HepG2 (cell line): ENCODE results near the gene TIMM8B. TPM values are rescaled to one million over a fixed set of nuclear protein-coding genes. Genes with fewer than 3 reads are reported as not detected.

ENCODE experiments used
- DDIT3 ChIP-seq: sonication (generic); formaldehyde crosslinking; IDR thresholded peaks from 2 replicates; pipeline ENCODE4 v1.4.0; 2020; ENCODE audit warnings: mild to moderate bottlenecking, missing genetic modification reagents
- ERF ChIP-seq: IDR thresholded peaks from 2 replicates; pipeline ENCODE4 v1.6.1; 2018; ENCODE audit warnings: missing biosample characterization, missing genetic modification reagents
- MED1 ChIP-seq: sonication (generic); formaldehyde crosslinking; IDR thresholded peaks from 2 replicates; pipeline ENCODE4 v1.4.0; 2020; ENCODE audit warnings: missing genetic modification reagents
- NFKBIZ ChIP-seq: IDR thresholded peaks from 2 replicates; pipeline ENCODE4 v1.6.1; 2018; ENCODE audit warnings: missing genetic modification reagents, missing compliant biosample characterization
- PHF20 ChIP-seq: sonication (generic); formaldehyde crosslinking; IDR thresholded peaks from 2 replicates; pipeline ENCODE4 v1.5.0; 2020; ENCODE audit warnings: mild to moderate bottlenecking, missing genetic modification reagents
- PHF21A ChIP-seq: sonication (generic); formaldehyde crosslinking; IDR thresholded peaks from 2 replicates; pipeline ENCODE4 v1.5.0; 2020; ENCODE audit warnings: mild to moderate bottlenecking, missing genetic modification reagents
- POLR2AphosphoS2 ChIP-seq: IDR thresholded peaks from 2 replicates; pipeline ENCODE4 v1.6.1; 2011; ENCODE audit warnings: low read depth, low read length, improper control_type of control experiment
- REPIN1 ChIP-seq: sonication (generic); formaldehyde crosslinking; IDR thresholded peaks from 2 replicates; pipeline ENCODE4 v1.8.0; 2022; ENCODE audit warnings: missing genetic modification reagents, low read depth, mild to moderate bottlenecking, borderline replicate concordance
- SIX4 ChIP-seq: sonication (generic); formaldehyde crosslinking; IDR thresholded peaks from 2 replicates; pipeline ENCODE4 v1.4.0; 2020; ENCODE audit warnings: missing genetic modification reagents
- SOX13 ChIP-seq, 3 experiments: fragments of 450-650 bp in 1 of 3; sonication (generic) in 1 of 3; formaldehyde crosslinking in 1 of 3; IDR thresholded peaks in 2 of 3; conservative IDR thresholded peaks in 1 of 3; 2 replicates each; pipeline versions ENCODE4 v1.5.0 to v1.6.1; 2016 to 2020; ENCODE audit warnings: antibody characterized with exemption in 1 of 3, mild to moderate bottlenecking in 1 of 3, missing compliant biosample characterization in 1 of 3, missing genetic modification reagents in 1 of 3, moderate library complexity in 1 of 3
- SOX5 ChIP-seq: IDR thresholded peaks from 2 replicates; pipeline ENCODE4 v1.6.1; 2016; ENCODE audit warnings: borderline replicate concordance
- TAF1 ChIP-seq: sonication (generic); formaldehyde crosslinking; IDR thresholded peaks from 2 replicates; pipeline ENCODE4 v1.4.0; 2020; ENCODE audit warnings: missing genetic modification reagents
- TARDBP ChIP-seq: sonication (generic); formaldehyde crosslinking; IDR thresholded peaks from 2 replicates; pipeline ENCODE4 v1.8.0; 2022; ENCODE audit warnings: mild to moderate bottlenecking, missing genetic modification reagents
- ZNF280D ChIP-seq: sonication (generic); formaldehyde crosslinking; IDR thresholded peaks from 2 replicates; pipeline ENCODE4 v1.5.1; 2020; ENCODE audit warnings: mild to moderate bottlenecking, missing genetic modification reagents
- polyA plus RNA-seq, 8 experiments: library from polyadenylated mRNA; depleted of rRNA in 3 of 8; stranded (reverse) in 7 of 8; unstranded in 1 of 8; fragments of >200 nt; fragmentation: Illumina TruSeq in 4 of 8; extraction: Trizol in 4 of 8; gene quantifications; 2 replicates each; pipeline versions ENCODE4 v1.2.1 to v1.2.3, GENCODE V29; 2011 to 2016; ENCODE audit warnings: low read depth in 4 of 8, missing spikeins in 1 of 8, mixed read lengths in 1 of 8; ENCODE audit not compliant: insufficient read depth in 1 of 8
- total RNA-seq, 5 experiments: library from RNA; depleted of rRNA; stranded (reverse); fragments of >200 nt; fragmentation: Illumina TruSeq; extraction: Trizol; gene quantifications; 2 replicates each; pipeline ENCODE4 v1.2.3, GENCODE V29; 2016; ENCODE audit warnings: low read depth in 1 of 5
- TF ChIP-seq, protein P1 (sequence below): IDR thresholded peaks from 2 replicates; pipeline ENCODE4 v1.6.1; 2018; ENCODE audit warnings: missing genetic modification reagents
- TF ChIP-seq, protein P2 (sequence below): sonication (generic); formaldehyde crosslinking; IDR thresholded peaks from 2 replicates; pipeline ENCODE4 v1.5.1; 2020; ENCODE audit warnings: missing genetic modification reagents, mild to moderate bottlenecking, borderline replicate concordance
- TF ChIP-seq, protein P3 (sequence below): sonication (generic); formaldehyde crosslinking; IDR thresholded peaks from 2 replicates; pipeline ENCODE4 v1.4.0; 2020; ENCODE audit warnings: mild to moderate bottlenecking, missing genetic modification reagents

Gene TIMM8B
- total and polyA plus RNA-seq, 2 of the 13 experiments (the other 11 are each of a cell fraction or from before 2014, with no cell fraction given): 84.5 to 98.3 TPM

DNA sequence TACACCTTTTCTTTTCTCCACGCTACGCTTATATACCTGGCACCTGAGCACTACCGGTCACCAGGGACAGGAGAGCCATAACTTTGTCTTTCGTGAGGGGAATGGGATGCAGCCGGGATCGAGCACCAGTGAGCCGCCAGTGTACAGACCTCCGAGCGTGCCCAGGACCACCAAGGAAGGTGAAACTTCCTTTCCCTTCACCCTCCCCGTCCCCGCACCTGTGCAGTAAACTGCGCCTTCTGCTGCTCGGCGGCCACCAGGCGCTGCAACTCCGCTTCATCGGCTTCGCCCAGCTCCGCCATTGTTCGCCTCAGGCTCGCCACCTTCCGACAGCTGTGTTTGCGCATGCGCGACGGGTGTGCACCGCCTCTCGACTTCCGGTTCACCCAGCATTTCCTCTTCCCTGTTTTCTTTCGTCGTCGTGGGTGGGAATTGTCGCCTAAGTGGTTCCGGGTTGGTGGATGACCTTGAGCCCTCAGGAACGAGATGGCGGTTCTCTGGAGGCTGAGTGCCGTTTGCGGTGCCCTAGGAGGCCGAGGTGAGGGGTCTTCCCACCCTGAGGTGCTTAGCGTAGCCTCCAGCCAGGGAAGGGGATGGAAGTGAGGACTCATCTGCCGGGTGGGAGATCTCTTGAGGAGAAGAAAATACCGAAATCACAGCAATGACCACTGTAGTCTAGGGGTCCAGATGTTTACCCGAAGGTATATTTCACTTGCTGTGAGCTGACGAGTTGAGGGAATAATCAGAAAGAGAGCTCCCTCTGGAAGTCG lies at the start of gene TIMM8B, which contains the start of gene SDHD (continued):
- peak; percentile 97 for TF ChIP-seq TAF1 (CRISPR knock-in tag)
- TF ChIP-seq, protein P1, sequence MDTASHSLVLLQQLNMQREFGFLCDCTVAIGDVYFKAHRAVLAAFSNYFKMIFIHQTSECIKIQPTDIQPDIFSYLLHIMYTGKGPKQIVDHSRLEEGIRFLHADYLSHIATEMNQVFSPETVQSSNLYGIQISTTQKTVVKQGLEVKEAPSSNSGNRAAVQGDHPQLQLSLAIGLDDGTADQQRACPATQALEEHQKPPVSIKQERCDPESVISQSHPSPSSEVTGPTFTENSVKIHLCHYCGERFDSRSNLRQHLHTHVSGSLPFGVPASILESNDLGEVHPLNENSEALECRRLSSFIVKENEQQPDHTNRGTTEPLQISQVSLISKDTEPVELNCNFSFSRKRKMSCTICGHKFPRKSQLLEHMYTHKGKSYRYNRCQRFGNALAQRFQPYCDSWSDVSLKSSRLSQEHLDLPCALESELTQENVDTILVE (CRISPR knock-in tag): peak; percentile 84
- no peak for TF ChIP-seq SIX4 (CRISPR knock-in tag)
- no peak for TF ChIP-seq SOX13 (IDR thresholded peaks at IDR 0.05)
- peak in 1 of 2 experiments; percentile 62; a peak in 1 of 4 replicates for TF ChIP-seq SOX13 (CRISPR knock-in tag; conservative IDR thresholded peaks at IDR 0.05 in 1 of 2, IDR thresholded peaks at IDR 0.05 in 1 of 2)
- TF ChIP-seq DDIT3 (CRISPR knock-in tag): 0 out of 2 replicates have a peak, but pooled peaks have one; percentile 1
- peak; percentile 37; the same call in 1 of the 2 replicates for TF ChIP-seq PHF21A
- TF ChIP-seq TARDBP (CRISPR knock-in tag): peak; percentile 74
- peak; percentile 86 for TF ChIP-seq ERF (CRISPR knock-in tag)
- peak; percentile 79; the same call in 1 of the 2 replicates for TF ChIP-seq REPIN1 (CRISPR knock-in tag)
- 0 out of 2 replicates have a peak, but pooled peaks have one; percentile 18 for TF ChIP-seq NFKBIZ (CRISPR knock-in tag)
- peak; percentile 99 for TF ChIP-seq PHF20 (CRISPR knock-in tag)
- TF ChIP-seq, protein P2, sequence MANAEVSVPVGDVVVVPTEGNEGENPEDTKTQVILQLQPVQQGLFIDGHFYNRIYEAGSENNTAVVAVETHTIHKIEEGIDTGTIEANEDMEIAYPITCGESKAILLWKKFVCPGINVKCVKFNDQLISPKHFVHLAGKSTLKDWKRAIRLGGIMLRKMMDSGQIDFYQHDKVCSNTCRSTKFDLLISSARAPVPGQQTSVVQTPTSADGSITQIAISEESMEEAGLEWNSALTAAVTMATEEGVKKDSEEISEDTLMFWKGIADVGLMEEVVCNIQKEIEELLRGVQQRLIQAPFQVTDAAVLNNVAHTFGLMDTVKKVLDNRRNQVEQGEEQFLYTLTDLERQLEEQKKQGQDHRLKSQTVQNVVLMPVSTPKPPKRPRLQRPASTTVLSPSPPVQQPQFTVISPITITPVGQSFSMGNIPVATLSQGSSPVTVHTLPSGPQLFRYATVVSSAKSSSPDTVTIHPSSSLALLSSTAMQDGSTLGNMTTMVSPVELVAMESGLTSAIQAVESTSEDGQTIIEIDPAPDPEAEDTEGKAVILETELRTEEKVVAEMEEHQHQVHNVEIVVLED (CRISPR knock-in tag): peak; percentile 84
- no peak for TF ChIP-seq ZNF280D (CRISPR knock-in tag)
- TF ChIP-seq, protein P3, sequence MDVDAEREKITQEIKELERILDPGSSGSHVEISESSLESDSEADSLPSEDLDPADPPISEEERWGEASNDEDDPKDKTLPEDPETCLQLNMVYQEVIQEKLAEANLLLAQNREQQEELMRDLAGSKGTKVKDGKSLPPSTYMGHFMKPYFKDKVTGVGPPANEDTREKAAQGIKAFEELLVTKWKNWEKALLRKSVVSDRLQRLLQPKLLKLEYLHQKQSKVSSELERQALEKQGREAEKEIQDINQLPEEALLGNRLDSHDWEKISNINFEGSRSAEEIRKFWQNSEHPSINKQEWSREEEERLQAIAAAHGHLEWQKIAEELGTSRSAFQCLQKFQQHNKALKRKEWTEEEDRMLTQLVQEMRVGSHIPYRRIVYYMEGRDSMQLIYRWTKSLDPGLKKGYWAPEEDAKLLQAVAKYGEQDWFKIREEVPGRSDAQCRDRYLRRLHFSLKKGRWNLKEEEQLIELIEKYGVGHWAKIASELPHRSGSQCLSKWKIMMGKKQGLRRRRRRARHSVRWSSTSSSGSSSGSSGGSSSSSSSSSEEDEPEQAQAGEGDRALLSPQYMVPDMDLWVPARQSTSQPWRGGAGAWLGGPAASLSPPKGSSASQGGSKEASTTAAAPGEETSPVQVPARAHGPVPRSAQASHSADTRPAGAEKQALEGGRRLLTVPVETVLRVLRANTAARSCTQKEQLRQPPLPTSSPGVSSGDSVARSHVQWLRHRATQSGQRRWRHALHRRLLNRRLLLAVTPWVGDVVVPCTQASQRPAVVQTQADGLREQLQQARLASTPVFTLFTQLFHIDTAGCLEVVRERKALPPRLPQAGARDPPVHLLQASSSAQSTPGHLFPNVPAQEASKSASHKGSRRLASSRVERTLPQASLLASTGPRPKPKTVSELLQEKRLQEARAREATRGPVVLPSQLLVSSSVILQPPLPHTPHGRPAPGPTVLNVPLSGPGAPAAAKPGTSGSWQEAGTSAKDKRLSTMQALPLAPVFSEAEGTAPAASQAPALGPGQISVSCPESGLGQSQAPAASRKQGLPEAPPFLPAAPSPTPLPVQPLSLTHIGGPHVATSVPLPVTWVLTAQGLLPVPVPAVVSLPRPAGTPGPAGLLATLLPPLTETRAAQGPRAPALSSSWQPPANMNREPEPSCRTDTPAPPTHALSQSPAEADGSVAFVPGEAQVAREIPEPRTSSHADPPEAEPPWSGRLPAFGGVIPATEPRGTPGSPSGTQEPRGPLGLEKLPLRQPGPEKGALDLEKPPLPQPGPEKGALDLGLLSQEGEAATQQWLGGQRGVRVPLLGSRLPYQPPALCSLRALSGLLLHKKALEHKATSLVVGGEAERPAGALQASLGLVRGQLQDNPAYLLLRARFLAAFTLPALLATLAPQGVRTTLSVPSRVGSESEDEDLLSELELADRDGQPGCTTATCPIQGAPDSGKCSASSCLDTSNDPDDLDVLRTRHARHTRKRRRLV (CRISPR knock-in tag): no peak
- peak; percentile 63 for TF ChIP-seq MED1 (CRISPR knock-in tag)
- no peak for TF ChIP-seq POLR2AphosphoS2
- no peak; the same call in none of the 2 replicates for TF ChIP-seq SOX5
